Neural cell (in vitro differentiated cells): ENCODE data around the gene AOAH.

Experiments
- CTCF ChIP-seq: fragments of 450-650 bp; IDR thresholded peaks from 2 replicates; pipeline ENCODE4 v1.5.1; 2014; ENCODE audit warnings: antibody characterized with exemption, mild to moderate bottlenecking, moderate library complexity; ENCODE audit not compliant: poor library complexity, severe bottlenecking
- EZH2 ChIP-seq: fragments of 200-600, 300-800 bp; shearing (Covaris generic), sonication (generic); IDR thresholded peaks from 2 replicates; pipeline ENCODE4 v1.6.1; 2014; ENCODE audit warnings: antibody characterized with exemption, low read length, borderline replicate concordance, mild to moderate bottlenecking; ENCODE audit not compliant: insufficient read depth, poor library complexity, severe bottlenecking
- POLR2AphosphoS5 ChIP-seq: IDR thresholded peaks from 2 replicates; pipeline ENCODE4 v1.6.1; 2012
- REST ChIP-seq: IDR thresholded peaks from 2 replicates; pipeline ENCODE4 v1.6.1; 2012; ENCODE audit warnings: borderline replicate concordance
- SMC3 ChIP-seq: fragments of 450-650 bp; conservative IDR thresholded peaks from 2 replicates; pipeline ENCODE4 v1.6.1; 2014; ENCODE audit warnings: antibody characterized with exemption, mild to moderate bottlenecking, moderate library complexity; ENCODE audit not compliant: poor library complexity
- TAF1 ChIP-seq: IDR thresholded peaks from 2 replicates; pipeline ENCODE4 v1.6.1; 2012; ENCODE audit warnings: low read depth

GRCh38 chr7:36730046-36730445 is 5.8 kb upstream of the AOAH start:
- TF ChIP-seq CTCF (no peak), REST (no peak), POLR2AphosphoS5 (no peak), EZH2 (no peak), TAF1 (no peak), SMC3 (no peak)
